GM15510 (cell line): Measurements from ENCODE around the gene CRAMP1.

Experiments
- POLR2A ChIP-seq: IDR thresholded peaks from 3 replicates; pipeline ENCODE4 v1.6.1; 2011; ENCODE audit warnings: borderline replicate concordance; ENCODE audit not compliant: insufficient read length; ENCODE audit errors: extremely low read depth

Gene CRAMP1

GRCh38 chr16:1583180-1583579 lies 29.0 kb upstream of the CRAMP1 start:
- no peak for TF ChIP-seq POLR2A

GRCh38 chr16:1584926-1585484 lies 27.2 kb upstream of the CRAMP1 start:
- no peak for TF ChIP-seq POLR2A

- no peak for TF ChIP-seq POLR2A
Measured at GRCh38 chr16:1590366-1590765, 21.8 kb upstream of the CRAMP1 start.

DNA sequence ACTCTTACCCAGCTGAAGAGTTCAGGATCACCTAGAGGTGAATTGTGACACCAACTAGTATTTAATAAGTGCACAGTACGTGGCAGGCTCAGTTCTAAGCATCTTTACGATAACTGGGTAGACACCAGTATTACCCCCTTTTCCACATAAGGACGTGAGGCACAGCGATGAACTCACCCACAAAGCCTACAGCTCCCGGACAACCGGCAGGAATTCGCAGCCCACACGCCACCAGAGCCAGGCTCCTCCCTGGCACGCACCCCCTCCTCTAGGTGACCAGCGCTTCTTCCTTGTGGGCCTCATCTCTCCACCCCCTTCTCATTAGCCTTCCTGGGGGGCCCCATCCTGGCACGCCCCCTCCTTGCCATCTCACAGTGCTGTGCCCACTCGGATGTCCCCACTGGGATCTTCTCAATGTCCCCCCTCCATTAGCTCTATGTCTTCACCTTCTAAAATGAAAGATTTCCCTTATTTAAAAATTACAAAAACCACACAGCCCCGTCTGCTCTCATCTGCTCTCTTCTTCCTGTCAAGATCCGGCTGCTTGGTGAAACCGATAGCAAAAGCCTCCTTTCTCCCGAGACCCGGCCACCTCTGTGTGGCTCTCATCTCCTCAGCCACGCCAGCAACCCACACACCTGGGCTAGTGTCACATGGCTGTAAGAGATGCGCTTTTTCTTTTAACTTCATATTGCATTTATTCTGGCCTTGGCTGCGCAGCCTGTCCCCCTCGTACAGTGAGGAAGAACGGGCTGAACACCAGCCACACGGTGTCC lies 21.0 kb upstream of the CRAMP1 start:
- no peak for TF ChIP-seq POLR2A

DNA sequence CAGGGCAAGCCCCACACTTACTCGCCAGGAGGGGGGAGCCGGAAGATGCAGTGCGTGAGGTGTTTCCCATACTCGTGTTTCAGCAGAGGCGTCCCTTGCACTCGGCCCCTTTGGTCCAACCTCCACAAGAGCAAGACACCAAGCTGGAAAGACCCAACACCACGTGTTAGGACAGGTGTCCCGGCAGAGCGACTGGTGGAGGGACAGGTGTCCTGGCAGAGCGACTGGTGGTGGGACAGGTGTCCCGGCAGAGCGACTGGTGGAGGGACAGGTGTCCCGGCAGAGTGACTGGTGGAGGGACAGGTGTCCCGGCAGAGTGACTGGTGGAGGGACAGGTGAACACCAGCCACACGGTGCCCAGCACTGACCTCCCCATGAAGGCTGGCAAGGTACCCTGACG lies 19.7 kb upstream of the CRAMP1 start:
- TF ChIP-seq POLR2A = no peak

- TF ChIP-seq POLR2A = no peak
Measured at GRCh38 chr16:1596516-1596915, 15.6 kb upstream of the CRAMP1 start.

- no peak for TF ChIP-seq POLR2A
Measured at GRCh38 chr16:1597154-1597553, 15.0 kb upstream of the CRAMP1 start.

- TF ChIP-seq POLR2A = no peak
Measured at GRCh38 chr16:1601031-1601430, 11.1 kb upstream of the CRAMP1 start.

DNA sequence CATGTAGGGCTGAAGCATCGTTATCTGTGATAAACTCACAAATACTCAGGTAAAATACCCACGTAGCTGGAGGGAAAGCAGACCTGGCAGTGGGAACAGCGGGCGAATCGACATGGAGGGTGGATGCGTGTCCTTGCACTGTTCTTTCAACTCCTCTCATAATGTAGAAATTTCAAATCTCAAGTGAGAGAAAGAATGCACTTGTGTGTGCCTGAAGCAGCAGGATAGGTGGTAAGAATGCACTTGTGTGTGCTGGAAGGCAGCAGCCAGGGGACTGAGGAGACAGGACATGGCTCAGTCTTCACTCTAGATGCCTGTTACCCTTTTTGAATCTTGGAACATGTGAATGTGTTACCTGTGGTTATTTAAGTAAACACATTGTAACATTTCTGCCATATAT lies 10.7 kb upstream of the CRAMP1 start:
- TF ChIP-seq POLR2A = no peak

- TF ChIP-seq POLR2A = no peak
Measured at GRCh38 chr16:1602285-1602684, 9.9 kb upstream of the CRAMP1 start.

DNA sequence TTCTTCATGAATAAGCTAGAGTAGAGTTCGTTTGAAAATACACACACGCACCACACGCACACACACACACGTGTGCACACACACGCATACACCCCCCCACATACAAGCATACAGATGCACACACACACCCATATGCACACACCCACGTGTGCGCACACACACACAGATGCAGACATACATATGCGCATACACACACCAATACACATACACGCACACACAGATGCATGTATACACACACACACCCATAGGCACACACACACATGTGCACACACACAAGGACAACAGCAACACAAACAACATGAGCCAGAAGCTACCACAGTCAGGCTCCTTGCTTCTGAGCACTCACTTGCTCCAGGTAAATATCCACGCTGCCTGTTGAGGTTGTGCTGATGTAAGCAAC lies 5.4 kb upstream of the CRAMP1 start:
- no peak for TF ChIP-seq POLR2A

- no peak for TF ChIP-seq POLR2A
Measured at GRCh38 chr16:1607971-1608370, 4.2 kb upstream of the CRAMP1 start.

DNA sequence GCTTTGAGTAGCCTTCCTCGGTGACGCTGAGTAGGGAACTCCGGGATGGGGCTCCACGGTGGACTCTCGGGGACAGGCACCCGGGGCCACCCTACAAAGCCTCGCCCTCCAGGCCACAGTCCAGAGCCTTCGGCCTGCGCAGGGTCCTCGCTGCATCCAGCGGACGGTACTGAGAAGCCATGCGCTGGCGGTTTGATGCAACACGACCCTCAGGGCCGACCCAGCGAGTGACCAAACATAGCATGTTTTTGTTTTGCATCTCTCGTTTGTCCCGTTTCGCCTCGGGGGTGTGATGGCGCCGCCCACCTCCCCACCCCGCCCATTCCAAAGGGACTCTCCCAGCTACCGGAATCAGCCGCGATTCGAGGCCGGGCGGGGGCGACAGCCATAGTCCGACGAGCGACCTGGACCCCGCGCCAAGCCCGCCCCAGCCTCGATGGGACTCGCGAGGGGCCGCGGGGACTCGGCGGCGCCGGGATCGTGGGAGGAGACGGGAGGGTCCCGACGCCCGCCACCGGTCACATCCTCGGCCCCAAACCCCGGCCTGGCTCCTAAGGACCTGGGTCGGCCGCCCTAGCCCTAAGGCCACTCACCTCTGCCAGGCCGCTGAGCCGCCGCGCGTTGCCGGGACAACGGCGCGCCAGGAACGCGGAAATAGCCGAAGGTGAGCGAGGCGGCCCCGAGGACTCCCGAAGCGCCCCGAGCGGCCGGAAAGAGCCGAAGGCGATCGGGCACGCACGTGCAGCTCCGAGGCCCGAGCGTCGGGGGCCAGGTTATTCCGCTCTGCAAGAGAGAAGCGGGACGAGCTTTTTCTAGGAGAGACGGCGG lies 1.9 kb upstream of the CRAMP1 start:
- peak; percentile 28 for TF ChIP-seq POLR2A

- TF ChIP-seq POLR2A = no peak
Measured at GRCh38 chr16:1610899-1611632, 1.1 kb upstream of the CRAMP1 start.

- no peak for TF ChIP-seq POLR2A
Measured at GRCh38 chr16:1613211-1613622, 1.1 kb downstream of the CRAMP1 start.
